ENCODE data around the gene CADM2. TPM values are rescaled to one million over a fixed set of nuclear protein-coding genes. Genes with fewer than 3 reads are reported as not detected.

Gene CADM2
- total RNA-seq, 1 donor = 2.2 TPM

DNA sequence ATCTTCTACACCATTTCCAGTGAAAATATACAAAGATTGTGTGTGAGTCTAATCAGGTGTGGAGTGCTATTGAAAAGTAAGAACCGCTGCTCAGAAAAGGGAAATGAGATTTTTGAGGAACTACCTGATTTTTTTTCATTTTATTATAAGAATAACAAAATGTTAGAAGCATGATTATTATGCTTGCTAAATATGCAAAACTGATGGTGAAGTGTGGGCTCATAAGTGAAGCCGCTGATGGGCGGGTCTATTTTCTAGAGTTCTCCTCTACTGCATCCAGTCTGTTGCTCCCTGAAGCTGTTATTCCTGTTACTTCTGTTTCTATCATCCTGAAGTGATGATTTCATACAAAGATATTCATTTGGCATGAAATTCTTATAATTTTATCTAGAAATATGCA lies 612.0 kb downstream of the CADM2 start:
- TF ChIP-seq, protein P1, sequence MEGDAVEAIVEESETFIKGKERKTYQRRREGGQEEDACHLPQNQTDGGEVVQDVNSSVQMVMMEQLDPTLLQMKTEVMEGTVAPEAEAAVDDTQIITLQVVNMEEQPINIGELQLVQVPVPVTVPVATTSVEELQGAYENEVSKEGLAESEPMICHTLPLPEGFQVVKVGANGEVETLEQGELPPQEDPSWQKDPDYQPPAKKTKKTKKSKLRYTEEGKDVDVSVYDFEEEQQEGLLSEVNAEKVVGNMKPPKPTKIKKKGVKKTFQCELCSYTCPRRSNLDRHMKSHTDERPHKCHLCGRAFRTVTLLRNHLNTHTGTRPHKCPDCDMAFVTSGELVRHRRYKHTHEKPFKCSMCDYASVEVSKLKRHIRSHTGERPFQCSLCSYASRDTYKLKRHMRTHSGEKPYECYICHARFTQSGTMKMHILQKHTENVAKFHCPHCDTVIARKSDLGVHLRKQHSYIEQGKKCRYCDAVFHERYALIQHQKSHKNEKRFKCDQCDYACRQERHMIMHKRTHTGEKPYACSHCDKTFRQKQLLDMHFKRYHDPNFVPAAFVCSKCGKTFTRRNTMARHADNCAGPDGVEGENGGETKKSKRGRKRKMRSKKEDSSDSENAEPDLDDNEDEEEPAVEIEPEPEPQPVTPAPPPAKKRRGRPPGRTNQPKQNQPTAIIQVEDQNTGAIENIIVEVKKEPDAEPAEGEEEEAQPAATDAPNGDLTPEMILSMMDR (IDR thresholded peaks at IDR 0.05; ENCODE audit: insufficient read depth, low read length) = no peak
- DNase-seq (ENCODE audit: low read depth) = no peak
- no peak overlapping the region for H3K4me3 ChIP-seq (ENCODE audit: low read depth, low read length)

DNA sequence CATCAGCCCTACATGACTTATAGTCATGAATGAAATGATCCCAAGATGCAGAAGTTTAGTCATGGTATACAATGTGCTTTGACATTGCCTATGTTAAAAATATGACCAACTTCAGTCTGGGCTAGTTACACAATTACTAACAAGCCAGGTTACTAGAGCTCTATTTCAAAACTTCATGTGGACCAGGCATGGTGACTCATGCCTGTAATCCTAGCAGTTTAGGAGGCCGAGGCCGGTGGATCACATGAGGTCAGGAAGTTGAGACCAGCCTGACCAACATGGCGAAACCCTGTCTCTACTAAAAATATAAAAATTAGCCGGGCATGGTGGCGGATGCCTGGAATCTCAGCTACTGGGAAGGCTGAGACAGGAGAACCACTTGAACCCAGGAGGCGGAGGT lies 613.0 kb downstream of the CADM2 start:
- TF ChIP-seq, protein P1 (IDR thresholded peaks at IDR 0.05; ENCODE audit: insufficient read depth, low read length) = no peak
- H3K4me3 ChIP-seq (ENCODE audit: low read depth, low read length) = no peak overlapping the region
- no peak for DNase-seq (ENCODE audit: low read depth)

DNA sequence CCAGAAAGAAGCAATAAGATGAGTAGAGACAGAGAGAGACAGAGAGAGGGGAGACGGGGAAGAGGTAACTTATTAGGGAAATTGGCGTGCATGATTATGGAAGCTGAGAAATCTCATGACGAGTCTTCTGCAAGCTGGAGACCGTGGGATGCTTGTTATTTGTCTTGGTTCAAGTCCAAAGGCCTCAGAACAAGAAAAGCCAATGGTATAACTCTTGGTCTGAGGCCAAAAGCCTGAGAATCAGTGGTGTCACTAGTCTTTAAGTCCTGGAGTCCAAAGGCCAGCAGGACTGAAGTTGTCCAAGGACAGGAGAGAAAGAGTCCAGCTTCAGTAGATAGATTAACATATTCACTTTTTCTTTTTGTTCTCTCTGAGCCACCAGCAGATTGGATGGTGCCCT lies 613.6 kb downstream of the CADM2 start:
- H3K4me3 ChIP-seq (ENCODE audit: low read depth, low read length) = no peak overlapping the region
- TF ChIP-seq, protein P1 (IDR thresholded peaks at IDR 0.05; ENCODE audit: insufficient read depth, low read length) = no peak
- DNase-seq (ENCODE audit: low read depth) = no peak

DNA sequence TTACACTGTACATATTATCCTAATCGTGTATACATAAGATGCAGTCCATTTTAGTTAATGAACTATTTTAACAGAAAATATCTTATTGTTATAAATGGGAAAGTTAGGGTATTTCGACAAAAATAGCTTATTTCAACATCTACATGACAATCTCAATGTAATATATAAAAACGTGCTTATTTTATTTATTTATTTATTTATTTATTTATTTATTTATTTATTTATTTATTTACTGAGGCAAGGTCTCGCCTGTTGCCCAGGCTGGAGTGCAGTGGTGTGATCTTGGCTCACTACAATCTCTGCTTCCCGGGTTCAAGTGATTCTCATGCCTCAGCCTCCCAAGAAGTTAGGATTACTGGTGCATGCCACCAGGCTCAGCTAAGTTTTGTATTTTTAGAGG lies 614.2 kb downstream of the CADM2 start:
- no peak for DNase-seq (ENCODE audit: low read depth)
- TF ChIP-seq, protein P1 (IDR thresholded peaks at IDR 0.05; ENCODE audit: insufficient read depth, low read length) = no peak

DNA sequence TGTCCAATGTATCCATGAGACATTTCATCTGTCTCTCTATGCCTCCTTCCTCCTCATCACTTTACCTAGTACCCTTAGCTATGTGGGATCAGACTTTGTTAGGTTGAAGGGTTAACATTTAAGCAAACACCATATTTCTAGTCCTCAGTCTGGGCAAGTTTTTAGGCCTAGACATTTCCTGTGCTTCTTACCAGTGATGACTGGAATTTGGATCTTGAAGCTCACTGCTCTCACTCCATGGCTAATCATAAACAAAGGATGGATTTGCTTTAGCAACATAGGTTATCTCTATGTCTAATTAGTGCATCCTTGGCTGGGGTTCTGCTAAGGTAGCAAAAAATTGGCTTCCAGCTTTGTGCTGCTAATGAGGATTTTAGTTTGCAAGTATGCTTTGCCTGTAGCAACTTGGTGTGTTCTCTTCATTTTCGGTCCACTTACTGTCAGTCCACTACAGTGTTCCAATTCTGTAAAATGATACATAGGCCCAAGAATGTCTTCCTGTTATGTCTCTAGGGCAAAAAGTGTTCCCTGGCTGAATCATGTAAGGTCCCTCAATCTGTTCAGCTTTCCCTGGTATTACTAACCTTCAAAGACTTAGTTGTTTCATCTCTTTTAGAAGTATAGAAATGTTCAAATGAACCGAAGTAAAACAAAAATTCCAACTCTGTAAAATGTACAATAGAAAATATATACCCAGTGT lies 615.4 kb downstream of the CADM2 start:
- no peak for DNase-seq (ENCODE audit: low read depth)
- H3K4me3 ChIP-seq (ENCODE audit: low read depth, low read length) = no peak overlapping the region
- TF ChIP-seq, protein P1 (IDR thresholded peaks at IDR 0.05; ENCODE audit: insufficient read depth, low read length) = no peak

More for the DNA sequence above, 614.2 kb downstream of the CADM2 start:
- H3K4me3 ChIP-seq (ENCODE audit: low read depth, low read length) = no peak overlapping the region

DNA sequence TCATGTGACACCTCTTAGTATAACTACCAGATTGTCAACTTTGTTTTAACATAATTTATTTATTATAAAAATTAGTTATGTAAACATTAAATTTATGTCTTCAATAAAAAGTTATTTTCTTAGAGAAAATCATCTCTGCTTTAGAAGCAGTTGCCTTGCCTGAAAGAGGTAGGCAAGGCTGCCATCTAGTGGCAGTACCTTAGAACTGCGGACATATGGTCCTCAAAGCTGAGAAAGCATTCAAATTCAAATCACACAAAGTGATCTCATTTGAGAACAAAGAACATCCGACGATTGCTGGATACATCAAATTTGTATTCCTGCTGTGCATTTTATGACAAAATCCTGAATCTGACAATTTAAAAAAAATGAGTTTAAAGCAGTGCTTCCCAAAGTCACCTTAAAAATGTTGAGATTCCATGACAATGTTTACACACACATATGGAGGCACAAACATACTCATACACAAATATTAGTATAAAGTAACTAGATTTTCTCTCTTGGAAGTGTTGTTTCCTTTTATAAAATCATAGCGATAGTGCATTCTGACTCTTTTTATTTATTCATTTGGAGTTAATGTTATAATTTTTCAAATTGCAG lies 617.4 kb downstream of the CADM2 start:
- H3K4me3 ChIP-seq (ENCODE audit: low read depth, low read length) = no peak overlapping the region
- TF ChIP-seq, protein P1 (IDR thresholded peaks at IDR 0.05; ENCODE audit: insufficient read depth, low read length) = peak; percentile 90
- peak; percentile 49 for DNase-seq (ENCODE audit: low read depth)
